Left ventricle myocardium inferior (tissue), 1 donor: ENCODE results near the gene PCNX2. TPM values are rescaled to one million over a fixed set of nuclear protein-coding genes. Genes with fewer than 3 reads are reported as not detected.
A peak's percentile ranks its signal among the peaks of the same experiment; 100 is the strongest.
"Not testable (repeated sequence)": the region's sequence is repeated elsewhere in the genome, so short reads cannot be mapped to it uniquely, and the experiment has no call there.

Source experiments
- DNase-seq: peaks from one replicate; pipeline ENCODE4 v3.0.0-alpha.2; 2020
- H3K27ac ChIP-seq: fragments of 200-600 bp; replicated peaks from 2 replicates; pipeline ENCODE4 v1.8.0; 2021
- H3K27me3 ChIP-seq: fragments of 200-600 bp; 2 replicates; pipeline ENCODE4 v1.8.0; 2021; ENCODE audit warnings: low read depth
- H3K36me3 ChIP-seq: fragments of 200-600 bp; 2 replicates; pipeline ENCODE4 v1.8.0; 2021
- H3K4me1 ChIP-seq: fragments of 200-600 bp; 2 replicates; pipeline ENCODE4 v1.8.0; 2021
- H3K4me3 ChIP-seq: fragments of 200-600 bp; 2 replicates; pipeline ENCODE4 v1.8.0; 2021; ENCODE audit warnings: mild to moderate bottlenecking, moderate library complexity
- H3K9me3 ChIP-seq: fragments of 200-600 bp; replicated peaks from 2 replicates; pipeline ENCODE4 v1.8.0; 2021
- CTCF ChIP-seq: fragments of 200-600 bp; IDR thresholded peaks from 2 replicates; pipeline ENCODE4 v1.8.0; 2021; ENCODE audit warnings: antibody characterized with exemption, mild to moderate bottlenecking, borderline replicate concordance
- intact Hi-C: fragments of 100-400 bp; cut with micrococcal nuclease; formaldehyde crosslinking; loops from one replicate; pipeline ENCODE4 v1.11.0; 2022
- total RNA-seq: library from RNA; stranded (reverse); fragmentation: NEBNext Ultra II Directional; extraction: Animal tissue kit (Norgen Biotek cat#: 25700); gene quantifications from one replicate; pipeline ENCODE4 v1.2.1, GENCODE V29; 2021
- donor health status: DM: no; HTN: yes; CAD: no; lungs with severe emphysema.

PCNX2 gene
- total RNA-seq, 1 donor from 2014 or later: 0.82 TPM

DNA sequence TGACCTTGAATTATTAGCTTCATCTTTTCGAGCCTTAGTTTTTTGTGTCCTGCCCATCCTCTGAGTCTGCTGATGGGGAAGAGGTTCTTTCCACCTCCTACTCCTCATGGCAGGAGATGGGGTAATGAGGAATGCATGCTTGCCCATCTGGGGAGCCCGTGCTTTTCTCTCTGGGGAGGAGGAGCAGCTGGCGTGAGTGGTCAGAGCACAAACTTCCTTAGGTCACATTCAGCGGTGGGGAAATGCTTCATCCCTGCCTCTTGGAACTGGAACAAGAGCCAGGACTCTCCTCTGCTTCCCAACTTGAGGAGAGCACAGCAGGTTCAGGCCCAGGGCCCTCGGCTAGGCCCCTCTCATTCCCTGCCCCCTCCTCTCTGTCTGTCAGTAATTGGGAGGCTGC, 155.0 kb downstream of the PCNX2 start:
- no peak for DNase-seq
- no peak for TF ChIP-seq CTCF
- Histone ChIP-seq H3K4me3 (no peak overlapping the region), H3K36me3 (no peaks in the 10 kb centered on the region), H3K4me1 (peaks cover under 1% of the 10 kb centered on the region), H3K27me3 (no peaks in the 10 kb centered on the region), H3K27ac (peak overlapping the region; percentile 40), H3K9me3 (no peaks in the 10 kb centered on the region)
- intact Hi-C loops: no loop called here

- no peak for DNase-seq
- no peaks in the 10 kb centered on the region for H3K36me3 ChIP-seq
- no peaks in the 10 kb centered on the region for H3K27me3 ChIP-seq
- H3K4me3 ChIP-seq: no peak overlapping the region
- intact Hi-C loops: no loop called here
- H3K4me1 ChIP-seq: peaks cover 5% of the 10 kb centered on the region
- no peak overlapping the region for H3K27ac ChIP-seq
- no peaks in the 10 kb centered on the region for H3K9me3 ChIP-seq
- TF ChIP-seq CTCF: no peak
Measured at GRCh38 chr1:233138788-233139585, 156.5 kb downstream of the PCNX2 start.

DNA sequence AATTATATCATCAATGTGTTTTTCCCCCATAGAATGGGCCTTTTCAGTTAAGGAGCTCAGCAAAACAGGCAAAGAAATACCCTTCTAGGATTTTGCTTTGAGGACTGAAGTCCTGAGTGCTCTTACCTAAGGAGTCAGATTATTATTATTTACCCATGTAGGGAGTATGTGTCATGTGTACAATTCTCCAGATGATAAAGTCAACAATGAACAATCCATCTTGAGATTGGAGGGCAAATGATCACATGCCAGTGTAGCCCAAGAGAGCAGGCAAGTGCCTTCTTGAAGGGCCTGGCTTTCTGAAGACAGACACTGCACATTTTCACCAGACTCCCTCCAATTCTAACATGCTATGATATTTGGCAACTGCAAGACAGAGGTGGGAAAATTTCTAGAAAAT, 159.7 kb downstream of the PCNX2 start:
- H3K36me3 ChIP-seq: no peaks in the 10 kb centered on the region
- H3K9me3 ChIP-seq: no peaks in the 10 kb centered on the region
- H3K4me3 ChIP-seq: no peak overlapping the region
- no peak for TF ChIP-seq CTCF
- no peak overlapping the region for H3K27ac ChIP-seq
- H3K27me3 ChIP-seq: no peaks in the 10 kb centered on the region
- peaks cover 5% of the 10 kb centered on the region for H3K4me1 ChIP-seq
- intact Hi-C loops: no loop called here
- DNase-seq: no peak

DNA sequence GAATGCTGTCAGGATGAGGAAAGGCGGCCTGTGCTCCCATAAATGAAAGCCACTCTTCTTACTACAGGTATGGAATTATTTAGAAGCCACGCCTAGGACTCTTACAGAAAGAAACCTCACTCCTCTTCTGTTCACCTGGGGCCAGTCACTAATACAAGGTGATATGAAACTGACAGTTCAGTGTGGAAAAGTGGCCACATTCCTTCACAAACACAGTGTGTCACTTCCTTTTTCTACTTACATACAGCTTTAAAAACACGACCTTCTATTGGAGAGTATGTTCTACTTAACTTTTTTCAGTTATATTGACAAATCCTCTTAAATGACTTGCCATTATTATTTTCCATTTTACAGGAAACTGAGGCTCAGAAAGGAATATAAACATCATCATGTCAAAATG, 163.1 kb downstream of the PCNX2 start:
- DNase-seq: no peak
- Histone ChIP-seq H3K4me3 (no peak overlapping the region), H3K27me3 (no peaks in the 10 kb centered on the region), H3K9me3 (no peaks in the 10 kb centered on the region), H3K4me1 (peaks cover 5% of the 10 kb centered on the region), H3K27ac (no peak overlapping the region), H3K36me3 (no peaks in the 10 kb centered on the region)
- intact Hi-C loops: no loop called here
- no peak for TF ChIP-seq CTCF

DNA sequence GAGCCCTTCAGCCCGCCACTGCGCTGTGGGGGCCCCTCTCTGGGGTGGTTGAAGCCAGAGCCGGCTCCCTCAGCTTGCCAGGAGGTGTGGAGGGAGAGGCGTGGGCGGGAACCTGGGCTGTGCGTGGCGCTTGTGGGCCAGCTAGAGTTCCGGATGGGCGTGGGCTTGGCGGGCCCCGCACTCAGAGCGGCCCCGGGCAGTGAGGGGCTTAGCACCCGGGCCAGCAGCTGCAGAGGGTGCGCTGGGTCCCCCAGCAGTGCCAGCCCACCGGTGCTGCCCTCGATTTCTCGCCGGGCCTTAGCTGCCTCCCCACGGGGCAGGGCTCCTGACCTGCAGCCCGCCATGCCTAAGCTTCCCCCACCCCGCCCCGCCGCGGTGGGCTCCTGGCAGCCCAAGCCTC, 166.5 kb downstream of the PCNX2 start:
- H3K27ac ChIP-seq, intact Hi-C loops, H3K27me3 ChIP-seq, H3K4me1 ChIP-seq, DNase-seq, H3K4me3 ChIP-seq, H3K9me3 ChIP-seq, H3K36me3 ChIP-seq: not testable (repeated sequence)

- H3K36me3 ChIP-seq: no peaks in the 10 kb centered on the region
- intact Hi-C loops: no loop called here
- no peak for TF ChIP-seq CTCF
- H3K4me1 ChIP-seq: no peaks in the 10 kb centered on the region
- peak overlapping the region; percentile 2 for H3K27ac ChIP-seq
- no peaks in the 10 kb centered on the region for H3K9me3 ChIP-seq
- H3K4me3 ChIP-seq: no peak overlapping the region
- no peak for DNase-seq
- no peaks in the 10 kb centered on the region for H3K27me3 ChIP-seq
Measured at GRCh38 chr1:233127157-233127556, 168.4 kb downstream of the PCNX2 start.
